GM12878 (cell line): ENCODE data around the gene UBLCP1. TPM values are rescaled to one million over a fixed set of nuclear protein-coding genes. Genes with fewer than 3 reads are reported as not detected.

Source experiments
- ATAC-seq: fragments of 200-7000 bp; cut with Tn5 transposase; 3 replicates; pipeline ENCODE4 v1.9.1; 2020; ENCODE audit warnings: mild to moderate bottlenecking, moderate library complexity
- BruUV-seq: library from RNA; stranded (reverse); fragments of 400-500 nt; replicated peaks from 2 replicates; lab custom pipeline; 2021; lab: Mats Ljungman, UMichigan
- CTCF ChIA-PET: fragments of 300-600 bp; sonication (Branson Sonifier 250); formaldehyde crosslinking; extraction: SDS; loops from one replicate; lab custom pipeline; 2021; ENCODE audit warnings: inconsistent platforms; lab: Yijun Ruan, JAX
- POLR2A ChIA-PET: fragments of 350-600 bp; formaldehyde crosslinking; extraction: SDS; loops from one replicate; lab custom pipeline; 2021; ENCODE audit warnings: inconsistent platforms; lab: Charles Lee
- RAD21 ChIA-PET: fragments of 300-600 bp; sonication (Branson Sonifier 250); formaldehyde crosslinking; loops from one replicate; lab custom pipeline; 2023; ENCODE audit warnings: antibody characterized with exemption; ENCODE audit not compliant: unreplicated experiment; lab: Charles Lee
- SMC1A ChIA-PET: fragments of 300-600 bp; sonication (Branson Sonifier 250); formaldehyde crosslinking; loops from one replicate; lab custom pipeline; 2023; ENCODE audit not compliant: unreplicated experiment, uncharacterized antibody; lab: Charles Lee
- DNase-seq: peaks from one replicate; pipeline ENCODE4 v3.0.0-alpha.2; 2011; ENCODE audit warnings: low read depth, low spot score
- FAIRE-seq: peaks from 3 replicates; lab custom pipeline; 2011; peaks lifted over from hg19 to GRCh38; lab: Jason Lieb, UNC
- H2AFZ ChIP-seq: 2 replicates; pipeline ENCODE4 v1.6.0; 2011; ENCODE audit warnings: low read depth, low read length, control low read depth; ENCODE audit not compliant: control insufficient read depth
- H3K27ac ChIP-seq: 2 replicates; pipeline ENCODE4 v1.5.1; 2011; ENCODE audit warnings: control low read depth; ENCODE audit not compliant: control insufficient read depth, insufficient read depth
- H3K27me3 ChIP-seq, 2 experiments: replicated peaks in 1 of 2; 2 replicates each; pipeline versions ENCODE4 v1.6.0 to v1.6.1; 2011; ENCODE audit warnings: low read length in 1 of 2; ENCODE audit not compliant: control insufficient read depth in 2 of 2, insufficient read depth in 2 of 2
- H3K36me3 ChIP-seq, 2 experiments: 2 replicates each; pipeline ENCODE4 v1.5.1; 2011; ENCODE audit warnings: low read length in 1 of 2; ENCODE audit not compliant: control insufficient read depth in 2 of 2, insufficient read depth in 2 of 2
- H3K4me1 ChIP-seq: 2 replicates; pipeline ENCODE4 v1.6.1; 2011; ENCODE audit warnings: mild to moderate bottlenecking, low read length, moderate library complexity, mixed read lengths; ENCODE audit not compliant: control insufficient read depth, insufficient read depth
- H3K4me2 ChIP-seq: 2 replicates; pipeline ENCODE4 v1.6.0; 2011; ENCODE audit warnings: control low read depth; ENCODE audit not compliant: control insufficient read depth, insufficient read depth
- H3K4me3 ChIP-seq: fragments of 200-600 bp; sonication (generic); 2 replicates; pipeline ENCODE4 v1.5.1; 2016
- H3K79me2 ChIP-seq: 2 replicates; pipeline ENCODE4 v1.6.0; 2011; ENCODE audit warnings: low read length; ENCODE audit not compliant: control insufficient read depth, insufficient read depth
- H3K9ac ChIP-seq: 2 replicates; pipeline ENCODE4 v1.8.0; 2011; ENCODE audit warnings: low read length, control low read depth, mixed read lengths; ENCODE audit not compliant: control insufficient read depth, insufficient read depth
- H3K9me3 ChIP-seq: replicated peaks from 3 replicates; pipeline ENCODE4 v1.5.1; 2011; ENCODE audit warnings: mild to moderate bottlenecking, low read length; ENCODE audit not compliant: control insufficient read depth, insufficient read depth
- H4K20me1 ChIP-seq: 2 replicates; pipeline ENCODE4 v1.6.0; 2011; ENCODE audit not compliant: control insufficient read depth, insufficient read depth
- ATF2 ChIP-seq: IDR thresholded peaks from 2 replicates; pipeline ENCODE4 v1.6.1; 2012; ENCODE audit warnings: low read length, inconsistent platforms
- ELK1 ChIP-seq: IDR thresholded peaks from 2 replicates; pipeline ENCODE4 v1.6.1; 2012; ENCODE audit warnings: low read depth, low read length, improper control_type of control experiment
- RFX5 ChIP-seq: IDR thresholded peaks from 2 replicates; pipeline ENCODE4 v1.6.1; 2011; ENCODE audit warnings: low read depth, low read length, improper control_type of control experiment
- ZNF217 ChIP-seq: fragments of 450-650 bp; IDR thresholded peaks from 2 replicates; pipeline ENCODE4 v1.6.1; 2017; ENCODE audit warnings: antibody characterized with exemption, mild to moderate bottlenecking
- ZZZ3 ChIP-seq: IDR thresholded peaks from 2 replicates; pipeline ENCODE4 v1.6.1; 2011; ENCODE audit warnings: low read depth; ENCODE audit not compliant: control insufficient read depth, insufficient read length
- WGBS: methylation state at CpG from one replicate; pipeline ENCODE4 v1.1.6; 2016; ENCODE audit warnings: low lambda C conversion rate; ENCODE audit not compliant: insufficient replicate concordance, insufficient coverage; ENCODE audit errors: missing lambda C conversion rate; 5-methylcytosine and 5-hydroxymethylcytosine counted together
- in situ Hi-C: fragments of 300-500 bp; cut with MboI; formaldehyde crosslinking; loops from 9 replicates; pipeline ENCODE4 v1.14.3; 2018; ENCODE audit warnings: mixed read lengths
- intact Hi-C: fragments of 100-400 bp; cut with micrococcal nuclease; formaldehyde crosslinking; loops from one replicate; pipeline ENCODE4 v1.14.2; 2022; ENCODE audit not compliant: unreplicated experiment
- polyA plus RNA-seq, 11 experiments: library from polyadenylated mRNA; depleted of rRNA in 4 of 11; unstranded in 6 of 11; stranded (reverse) in 5 of 11; fragments of >200 nt; fragmentation: Nextera tagmentation in 4 of 11; fragmentation: Illumina TruSeq in 1 of 11; extraction: Ambion mirVana in 4 of 11; extraction: Trizol in 1 of 11; gene quantifications; 1 replicate in 1 of 11; 2 replicates in 10 of 11; pipeline versions ENCODE4 v1.2.1 to v1.2.3, GENCODE V29; 2011 to 2016; ENCODE audit warnings: inconsistent platforms in 2 of 11, missing spikeins in 2 of 11, low read depth in 1 of 11
- total RNA-seq, 4 experiments: library from RNA; depleted of rRNA in 3 of 4; stranded (reverse); fragments of >200 nt in 3 of 4; fragmentation: Illumina TruSeq in 1 of 4; extraction: Trizol in 1 of 4; gene quantifications; 2 replicates each; pipeline versions ENCODE4 v1.2.1 to v1.2.3, GENCODE V29; 2013 to 2021

Gene UBLCP1
- total and polyA plus RNA-seq, 10 of the 15 experiments (the other 5 are each of a cell fraction or from before 2014, with no cell fraction given) = 18.8 to 44.2 (median 32.1) TPM

- intact Hi-C loops = no loop called here
- Histone ChIP-seq H3K4me3 (no peak overlapping the region), H4K20me1 (no peaks in the 10 kb centered on the region), H3K36me3 (no peaks in the 10 kb centered on the region), H3K27ac (no peak overlapping the region), H3K4me1 (no peaks in the 10 kb centered on the region), H3K27me3 (no peaks in the 10 kb centered on the region), H3K9ac (no peak overlapping the region), H3K9me3 (no peaks in the 10 kb centered on the region), H2AFZ (no peak overlapping the region), H3K4me2 (no peak overlapping the region), H3K79me2 (no peaks in the 10 kb centered on the region)
- in situ Hi-C loops = loop anchor here (5.0 kb wide), 1 partner anchor 161 kb away; no protein-coding TSS in a partner anchor
- WGBS = 49% methylated on average over 4 of the region's 4 CpGs
- no TSS peak for BruUV-seq
- ChIA-PET SMC1A (interaction anchor here (0.8 to 6.8 kb wide), 8 partner anchors 14 to 640 kb away, joined by 3 to 131 read pairs (median 4); no protein-coding TSS in a partner anchor), CTCF (interaction anchor here (0.8 to 6.9 kb wide), 14 partner anchors 11 to 1243 kb away, joined by 3 to 216 read pairs (median 7); no protein-coding TSS in a partner anchor), RAD21 (interaction anchor here (1.7 to 5.0 kb wide), 2 partner anchors 161 to 189 kb away, joined by 3 to 112 read pairs; no protein-coding TSS in a partner anchor), POLR2A (no interaction called here)
- TF ChIP-seq ZNF217 (no peak), RFX5 (no peak), ZZZ3 (no peak), ELK1 (no peak), ATF2 (no peak)
- ATAC-seq (no peak), FAIRE-seq (no peak), DNase-seq (no peak)
These were observed 55.4 kb downstream of the UBLCP1 start for GRCh38 chr5:159318448-159318847.
